Measurements from ENCODE around the gene ATP5F1E. TPM values are rescaled to one million over a fixed set of nuclear protein-coding genes. Genes with fewer than 3 reads are reported as not detected.

Gene ATP5F1E
- total and polyA plus RNA-seq, 4 donors, result 18.4 to 88.8 (median 64.1) TPM

DNA sequence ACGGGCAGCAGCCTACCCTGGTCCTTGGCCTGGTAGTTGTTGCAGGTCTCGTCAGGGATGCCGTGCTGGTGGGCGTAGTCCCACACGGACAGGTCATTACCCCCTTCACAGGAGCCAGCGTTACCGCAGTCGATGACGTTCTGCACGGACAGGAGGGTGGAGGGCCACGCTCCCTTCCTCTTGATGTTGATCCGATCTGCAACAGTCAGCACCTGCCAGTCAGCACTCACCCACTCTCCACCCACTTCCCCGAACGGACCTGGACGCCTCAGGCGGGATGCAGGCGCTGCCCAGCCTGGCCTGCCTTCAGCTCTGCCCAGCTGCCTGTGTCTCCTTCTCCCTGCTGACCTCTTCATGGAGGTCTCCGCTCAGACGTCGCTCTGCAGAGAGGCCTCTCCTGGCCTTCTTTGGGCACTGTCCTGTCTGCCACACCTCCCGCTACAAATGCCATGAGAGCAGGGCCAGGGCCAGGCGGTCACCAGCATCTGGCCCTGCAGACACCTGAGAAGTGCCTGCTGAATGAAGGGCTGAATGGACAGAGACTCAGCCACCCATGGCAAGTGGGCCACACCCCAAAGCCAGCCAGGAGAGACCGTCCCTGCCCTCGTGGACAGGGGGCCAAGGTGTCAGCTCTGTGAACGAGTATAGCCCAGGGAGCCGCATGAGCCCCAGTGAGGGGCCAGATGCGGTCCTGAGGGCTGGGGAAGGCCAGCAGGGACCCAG, 30.5 kb downstream of the ATP5F1E start:
- Histone ChIP-seq H3K4me3 (no peak overlapping the region), H3K27me3 (ENCODE audit: control insufficient read depth in 3 of 3, insufficient read depth in 3 of 3, low read length in 2 of 3) (no peaks in the 10 kb centered on the region), H3K9me3 (ENCODE audit: control insufficient read depth in 4 of 4, insufficient read depth in 3 of 4, low read length in 3 of 4) (no peaks in the 10 kb centered on the region), H3K36me3 (ENCODE audit: control insufficient read depth in 4 of 4, insufficient read depth in 4 of 4, low read length in 4 of 4) (peaks cover under 1 to 49% (median 9%) of the 10 kb centered on the region in 4 donors), H3K9ac (ENCODE audit: insufficient read depth in 1 of 2, low read length in 2 of 2) (no peak overlapping the region), H3K27ac (ENCODE audit: low read depth in 1 of 2, low read length in 1 of 2) (no peak overlapping the region), H3K4me1 (ENCODE audit: control insufficient read depth in 5 of 5, insufficient read depth in 5 of 5, low read length in 5 of 5) (peaks cover 0 to 20% (median 9%) of the 10 kb centered on the region in 5 donors)
- DNase-seq (no peak), ATAC-seq (ENCODE audit: insufficient read depth, low FRiP score) (no peak)
- TF ChIP-seq CTCF (IDR thresholded peaks at IDR 0.05; ENCODE audit: control extremely low read depth, extremely low read depth), result no peak
- WGBS, 2 donors, result 92 to 95% methylated on average over 25 to 27 of the region's 27 CpGs

GRCh38 chr20:59001068-59001448, 31.1 kb downstream of the ATP5F1E start:
- peaks cover 0 to 16% (median 7%) of the 10 kb centered on the region in 5 donors for H3K4me1 ChIP-seq (ENCODE audit: control insufficient read depth in 5 of 5, insufficient read depth in 5 of 5, low read length in 5 of 5)
- peaks cover 3 to 54% (median 11%) of the 10 kb centered on the region in 4 donors for H3K36me3 ChIP-seq (ENCODE audit: control insufficient read depth in 4 of 4, insufficient read depth in 4 of 4, low read length in 4 of 4)
- no peaks in the 10 kb centered on the region for H3K9me3 ChIP-seq (ENCODE audit: control insufficient read depth in 4 of 4, insufficient read depth in 3 of 4, low read length in 3 of 4)
- 90 to 94% methylated on average over 13 of the region's 13 CpGs for WGBS, 2 donors
- no peak overlapping the region for H3K4me3 ChIP-seq
- no peak overlapping the region for H3K9ac ChIP-seq (ENCODE audit: insufficient read depth in 1 of 2, low read length in 2 of 2)
- no peaks in the 10 kb centered on the region for H3K27me3 ChIP-seq (ENCODE audit: control insufficient read depth in 3 of 3, insufficient read depth in 3 of 3, low read length in 2 of 3)
- H3K27ac ChIP-seq (ENCODE audit: low read depth in 1 of 2, low read length in 1 of 2), result no peak overlapping the region
- DNase-seq (no peak), ATAC-seq (ENCODE audit: insufficient read depth, low FRiP score) (no peak)
- no peak for TF ChIP-seq CTCF (IDR thresholded peaks at IDR 0.05; ENCODE audit: control extremely low read depth, extremely low read depth)

DNA sequence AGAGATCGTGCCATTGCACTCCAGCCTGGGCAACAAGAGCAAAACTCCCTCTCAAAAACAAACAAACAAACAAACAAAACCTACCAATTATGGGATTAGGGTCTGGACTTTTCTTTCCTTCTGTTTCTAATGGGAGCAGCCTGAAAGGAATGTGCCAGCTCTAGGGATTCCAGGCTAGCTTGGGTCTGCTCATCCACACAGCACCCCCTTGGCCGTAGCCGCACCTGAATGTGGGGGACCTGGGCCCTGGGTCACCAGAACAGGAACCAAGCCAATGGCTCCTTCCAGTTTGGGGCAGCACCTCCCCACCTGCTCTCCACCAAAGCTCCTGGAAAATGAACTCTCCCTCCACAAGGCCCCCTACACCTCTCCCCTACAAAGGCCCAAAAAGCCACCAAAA, 31.8 kb downstream of the ATP5F1E start:
- no peak for DNase-seq
- Histone ChIP-seq H3K4me1 (ENCODE audit: control insufficient read depth in 5 of 5, insufficient read depth in 5 of 5, low read length in 5 of 5) (peaks cover 0 to 12% (median 2%) of the 10 kb centered on the region in 5 donors), H3K36me3 (ENCODE audit: control insufficient read depth in 4 of 4, insufficient read depth in 4 of 4, low read length in 4 of 4) (peaks cover 3 to 59% (median 12%) of the 10 kb centered on the region in 4 donors), H3K27ac (ENCODE audit: low read depth in 1 of 2, low read length in 1 of 2) (no peak overlapping the region), H3K9ac (ENCODE audit: insufficient read depth in 1 of 2, low read length in 2 of 2) (no peak overlapping the region), H3K9me3 (ENCODE audit: control insufficient read depth in 4 of 4, insufficient read depth in 3 of 4, low read length in 3 of 4) (no peaks in the 10 kb centered on the region), H3K4me3 (no peak overlapping the region), H3K27me3 (ENCODE audit: control insufficient read depth in 3 of 3, insufficient read depth in 3 of 3, low read length in 2 of 3) (no peaks in the 10 kb centered on the region)
- WGBS, 2 donors, result 63 to 74% methylated on average over 3 of the region's 3 CpGs
- ATAC-seq (ENCODE audit: insufficient read depth, low FRiP score), result no peak
- no peak for TF ChIP-seq CTCF (IDR thresholded peaks at IDR 0.05; ENCODE audit: control extremely low read depth, extremely low read depth)

Data from lung (tissue), 12 donors.